Keratinocyte (primary cell): ENCODE data around the gene COL25A1. TPM values are rescaled to one million over a fixed set of nuclear protein-coding genes. Genes with fewer than 3 reads are reported as not detected.

Experiments
- DNase-seq: peaks from one replicate; pipeline ENCODE4 v3.0.0-alpha.2; 2011; ENCODE audit warnings: low read depth, missing footprints, low spot score
- FAIRE-seq: peaks from 2 replicates; lab custom pipeline; 2011; peaks lifted over from hg19 to GRCh38; lab: Jason Lieb, UNC
- H2AFZ ChIP-seq: 2 replicates; pipeline ENCODE4 v1.6.0; 2012; ENCODE audit warnings: low read length, control low read depth, inconsistent platforms; ENCODE audit not compliant: control insufficient read depth
- H3K27ac ChIP-seq: 2 replicates; pipeline ENCODE4 v1.5.1; 2011; ENCODE audit warnings: low read length; ENCODE audit not compliant: control insufficient read depth, insufficient read depth
- H3K27me3 ChIP-seq: 3 replicates; pipeline ENCODE4 v1.6.0; 2011; ENCODE audit warnings: low read length; ENCODE audit not compliant: control insufficient read depth, insufficient read depth; ENCODE audit errors: extremely low read depth
- H3K36me3 ChIP-seq, 2 experiments: 2 replicates in 1 of 2; 3 replicates in 1 of 2; pipeline ENCODE4 v1.5.1; 2011; ENCODE audit warnings: low read length in 2 of 2, mild to moderate bottlenecking in 1 of 2; ENCODE audit not compliant: control insufficient read depth in 2 of 2, insufficient read depth in 2 of 2; ENCODE audit errors: extremely low read depth in 1 of 2
- H3K4me1 ChIP-seq: 3 replicates; pipeline ENCODE4 v1.5.1; 2011; ENCODE audit warnings: low read length; ENCODE audit not compliant: control insufficient read depth, insufficient read depth; ENCODE audit errors: extremely low read depth
- H3K4me2 ChIP-seq: 3 replicates; pipeline ENCODE4 v1.6.0; 2011; ENCODE audit warnings: low read depth, low read length; ENCODE audit not compliant: control insufficient read depth, insufficient read depth; ENCODE audit errors: extremely low read depth
- H3K4me3 ChIP-seq, 3 experiments: fragments of 200-600 bp in 1 of 3; sonication (generic) in 1 of 3; 2 replicates in 2 of 3; 3 replicates in 1 of 3; pipeline ENCODE4 v1.5.1; 2011 to 2016; ENCODE audit warnings: low read length in 3 of 3, mild to moderate bottlenecking in 3 of 3, control low read depth in 2 of 3, inconsistent platforms in 1 of 3, low read depth in 1 of 3, mixed read lengths in 1 of 3, mixed run types in 1 of 3, moderate library complexity in 1 of 3; ENCODE audit not compliant: control insufficient read depth in 2 of 3, insufficient read depth in 2 of 3; ENCODE audit errors: extremely low read depth in 1 of 3
- H3K79me2 ChIP-seq: 2 replicates; pipeline ENCODE4 v1.6.0; 2012; ENCODE audit warnings: low read length; ENCODE audit not compliant: control insufficient read depth, insufficient read depth
- H3K9ac ChIP-seq: 3 replicates; pipeline ENCODE4 v1.6.0; 2011; ENCODE audit warnings: low read length; ENCODE audit not compliant: control insufficient read depth, insufficient read depth; ENCODE audit errors: extremely low read depth
- H3K9me1 ChIP-seq: 3 replicates; pipeline ENCODE4 v1.6.0; 2011; ENCODE audit warnings: low read length; ENCODE audit not compliant: control insufficient read depth, insufficient read depth; ENCODE audit errors: extremely low read depth
- H3K9me3 ChIP-seq: 2 replicates; pipeline ENCODE4 v1.5.1; 2012; ENCODE audit warnings: low read depth, low read length; ENCODE audit not compliant: control insufficient read depth
- H4K20me1 ChIP-seq: 3 replicates; pipeline ENCODE4 v1.6.0; 2011; ENCODE audit warnings: low read length; ENCODE audit not compliant: control insufficient read depth, insufficient read depth; ENCODE audit errors: extremely low read depth
- EZH2 ChIP-seq: IDR thresholded peaks from one replicate; pipeline ENCODE4 v1.6.1; 2012; ENCODE audit warnings: inconsistent platforms, mild to moderate bottlenecking, low read length, moderate library complexity
- dilution Hi-C: fragments of 300-500 bp; cut with MboI; formaldehyde crosslinking; loops from one replicate; pipeline ENCODE4 v1.7.0; 2020; ENCODE audit warnings: low sequenced_read_pairs; ENCODE audit not compliant: extremely low pct_ligation_motif_present
- polyA plus RNA-seq, 5 experiments: library from polyadenylated mRNA; depleted of rRNA in 3 of 5; stranded (reverse) in 3 of 5; stranded (forward) in 1 of 5; unstranded in 1 of 5; fragments of >200 nt; gene quantifications; 1 replicate in 1 of 5; 2 replicates in 3 of 5; 3 replicates in 1 of 5; pipeline versions ENCODE4 v1.2.1 to v1.2.3, GENCODE V29; 2011 to 2012; ENCODE audit warnings: missing spikeins in 2 of 5, low read depth in 1 of 5, low replicate concordance in 1 of 5
- TF ChIP-seq, protein P1 (sequence below), 3 experiments: IDR thresholded peaks in 1 of 3; conservative IDR thresholded peaks in 1 of 3; optimal IDR thresholded peaks in 1 of 3; 2 replicates in 2 of 3; 3 replicates in 1 of 3; pipeline versions ENCODE3 to v1.5.1; 2011; ENCODE audit warnings: low read length in 3 of 3, mild to moderate bottlenecking in 3 of 3, moderate library complexity in 2 of 3, control low read depth in 1 of 3, inconsistent platforms in 1 of 3; ENCODE audit not compliant: insufficient read depth in 2 of 3; ENCODE audit errors: extremely low read depth in 1 of 3

Gene COL25A1
- polyA plus RNA-seq, 1 donor (not counting 4 experiments of a cell fraction or from before 2014, with no cell fraction given): not detected

DNA sequence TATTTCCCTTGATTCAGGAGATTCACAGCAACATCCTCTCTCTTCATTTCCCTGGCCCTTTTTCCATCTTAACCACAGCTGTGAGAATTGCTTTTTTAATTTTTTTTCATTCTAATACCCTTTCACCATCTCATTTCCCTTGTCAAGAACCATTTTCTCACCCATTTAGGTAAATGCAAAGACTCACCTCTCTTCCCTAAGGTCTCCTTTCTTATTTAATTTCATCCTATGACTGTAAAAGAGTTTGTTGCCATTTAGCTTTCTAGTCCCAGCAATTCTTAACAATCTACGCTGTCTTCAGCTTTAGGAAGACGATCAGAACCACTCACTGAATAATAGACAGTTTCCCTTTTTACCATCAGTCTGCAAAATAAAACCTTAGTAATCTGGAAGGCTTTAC lies 298.5 kb downstream of the COL25A1 start:
- H3K27me3 ChIP-seq: no peaks in the 10 kb centered on the region
- H2AFZ ChIP-seq: no peak overlapping the region
- no peak overlapping the region for H3K4me3 ChIP-seq
- H3K36me3 ChIP-seq: no peaks in the 10 kb centered on the region
- dilution Hi-C loops: no loop called here
- FAIRE-seq: no peak
- no peak overlapping the region for H3K4me2 ChIP-seq
- DNase-seq: no peak
- no peaks in the 10 kb centered on the region for H3K9me1 ChIP-seq
- no peak overlapping the region for H3K9ac ChIP-seq
- no peaks in the 10 kb centered on the region for H3K79me2 ChIP-seq
- TF ChIP-seq, protein P1, sequence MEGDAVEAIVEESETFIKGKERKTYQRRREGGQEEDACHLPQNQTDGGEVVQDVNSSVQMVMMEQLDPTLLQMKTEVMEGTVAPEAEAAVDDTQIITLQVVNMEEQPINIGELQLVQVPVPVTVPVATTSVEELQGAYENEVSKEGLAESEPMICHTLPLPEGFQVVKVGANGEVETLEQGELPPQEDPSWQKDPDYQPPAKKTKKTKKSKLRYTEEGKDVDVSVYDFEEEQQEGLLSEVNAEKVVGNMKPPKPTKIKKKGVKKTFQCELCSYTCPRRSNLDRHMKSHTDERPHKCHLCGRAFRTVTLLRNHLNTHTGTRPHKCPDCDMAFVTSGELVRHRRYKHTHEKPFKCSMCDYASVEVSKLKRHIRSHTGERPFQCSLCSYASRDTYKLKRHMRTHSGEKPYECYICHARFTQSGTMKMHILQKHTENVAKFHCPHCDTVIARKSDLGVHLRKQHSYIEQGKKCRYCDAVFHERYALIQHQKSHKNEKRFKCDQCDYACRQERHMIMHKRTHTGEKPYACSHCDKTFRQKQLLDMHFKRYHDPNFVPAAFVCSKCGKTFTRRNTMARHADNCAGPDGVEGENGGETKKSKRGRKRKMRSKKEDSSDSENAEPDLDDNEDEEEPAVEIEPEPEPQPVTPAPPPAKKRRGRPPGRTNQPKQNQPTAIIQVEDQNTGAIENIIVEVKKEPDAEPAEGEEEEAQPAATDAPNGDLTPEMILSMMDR (optimal IDR thresholded peaks at IDR 0.05 in 1 of 3, IDR thresholded peaks at IDR 0.05 in 1 of 3, conservative IDR thresholded peaks at IDR 0.05 in 1 of 3; ENCODE audit: extremely low read depth in 1 of 3, insufficient read depth in 2 of 3, low read length in 3 of 3): no peak
- no peak for TF ChIP-seq EZH2
- no peaks in the 10 kb centered on the region for H3K9me3 ChIP-seq
- no peaks in the 10 kb centered on the region for H4K20me1 ChIP-seq
- H3K4me1 ChIP-seq: no peaks in the 10 kb centered on the region
- no peak overlapping the region for H3K27ac ChIP-seq

- Histone ChIP-seq H3K27ac (no peak overlapping the region), H4K20me1 (no peaks in the 10 kb centered on the region), H3K27me3 (peaks cover 5% of the 10 kb centered on the region), H3K79me2 (no peaks in the 10 kb centered on the region), H2AFZ (no peak overlapping the region), H3K36me3 (no peaks in the 10 kb centered on the region), H3K9ac (no peak overlapping the region), H3K4me1 (no peaks in the 10 kb centered on the region), H3K9me1 (no peaks in the 10 kb centered on the region), H3K9me3 (no peaks in the 10 kb centered on the region), H3K4me3 (no peak overlapping the region), H3K4me2 (no peak overlapping the region)
- dilution Hi-C loops: no loop called here
- DNase-seq: no peak
- FAIRE-seq: no peak
- no peak for TF ChIP-seq EZH2
- TF ChIP-seq, protein P1 (optimal IDR thresholded peaks at IDR 0.05 in 1 of 3, IDR thresholded peaks at IDR 0.05 in 1 of 3, conservative IDR thresholded peaks at IDR 0.05 in 1 of 3; ENCODE audit: extremely low read depth in 1 of 3, insufficient read depth in 2 of 3, low read length in 3 of 3): no peak
These were observed 310.7 kb downstream of the COL25A1 start for GRCh38 chr4:108991551-108992328.
